Stimulated activated CD8-positive, alpha-beta memory T cell treated with anti-CD3 and anti-CD28 coated beads, Interleukin-4, amount 100 ng/mL, for 48 hours (primary cell): Measurements from ENCODE around the gene POMT1.
A peak's percentile ranks its signal among the peaks of the same experiment; 100 is the strongest.
"Not testable (repeated sequence)": the region's sequence is repeated elsewhere in the genome, so short reads cannot be mapped to it uniquely, and the experiment has no call there.

Experiments
- DNase-seq: peaks from one replicate; pipeline ENCODE4 v3.0.0-alpha.2; 2020

POMT1 gene

GRCh38 chr9:131528886-131529505 lies 26.3 kb downstream of the POMT1 start:
- DNase-seq, result no peak

DNA sequence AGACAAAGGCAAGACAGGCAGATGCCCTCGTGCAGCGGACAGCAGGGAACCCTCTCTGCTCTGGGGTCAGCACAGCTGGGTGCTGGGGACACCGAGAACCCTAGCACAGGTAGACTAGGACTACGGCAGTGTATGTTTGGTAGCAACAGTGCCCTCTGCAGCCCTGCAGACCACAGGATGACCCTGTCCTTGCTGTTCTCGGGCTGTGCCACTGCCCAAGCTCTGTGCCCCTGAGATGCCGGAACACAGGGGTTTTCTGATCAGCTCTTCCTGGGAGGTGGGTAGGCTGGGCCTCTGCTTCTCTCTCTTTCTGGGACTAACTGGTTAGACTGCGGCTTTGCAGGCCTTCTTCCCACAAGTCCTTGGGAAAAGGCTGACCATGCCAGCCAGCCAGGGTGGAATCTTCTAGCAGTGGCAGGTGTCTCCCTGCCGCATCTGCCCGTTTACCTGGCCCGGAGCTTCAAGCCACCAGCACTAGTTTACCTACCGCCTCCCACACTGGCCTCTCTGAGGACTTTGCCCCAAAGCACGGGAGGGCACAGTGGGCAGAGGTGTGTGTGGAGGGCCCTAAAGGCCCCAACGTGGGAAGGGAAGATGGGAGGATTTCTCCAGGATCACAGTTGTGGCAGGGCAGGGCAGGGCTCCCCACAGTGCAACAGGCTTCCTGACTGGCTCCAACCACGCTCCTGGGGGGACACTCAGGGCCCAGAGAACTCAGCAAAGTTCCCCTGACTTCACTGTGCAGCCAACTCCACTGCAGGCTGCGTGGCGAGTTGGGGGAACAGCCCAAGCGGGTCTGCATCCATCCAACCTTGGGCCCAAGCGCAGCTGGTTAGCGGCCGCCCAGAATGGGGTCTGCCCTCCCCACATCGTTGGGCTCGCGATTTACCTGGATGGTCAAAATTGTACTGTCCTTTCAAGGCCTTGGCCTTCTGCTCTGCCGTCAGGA lies 27.2 kb downstream of the POMT1 start:
- DNase-seq, result no peak

GRCh38 chr9:131530546-131530919 lies 27.8 kb downstream of the POMT1 start:
- peak; percentile 48 for DNase-seq

GRCh38 chr9:131530920-131531832 lies 28.5 kb downstream of the POMT1 start, which contains the start of gene UCK1:
UCK1 (minus strand) TSS chr9:131531263; CDS start chr9:131531174, 89 bp downstream.
- peak; percentile 80 for DNase-seq

DNA sequence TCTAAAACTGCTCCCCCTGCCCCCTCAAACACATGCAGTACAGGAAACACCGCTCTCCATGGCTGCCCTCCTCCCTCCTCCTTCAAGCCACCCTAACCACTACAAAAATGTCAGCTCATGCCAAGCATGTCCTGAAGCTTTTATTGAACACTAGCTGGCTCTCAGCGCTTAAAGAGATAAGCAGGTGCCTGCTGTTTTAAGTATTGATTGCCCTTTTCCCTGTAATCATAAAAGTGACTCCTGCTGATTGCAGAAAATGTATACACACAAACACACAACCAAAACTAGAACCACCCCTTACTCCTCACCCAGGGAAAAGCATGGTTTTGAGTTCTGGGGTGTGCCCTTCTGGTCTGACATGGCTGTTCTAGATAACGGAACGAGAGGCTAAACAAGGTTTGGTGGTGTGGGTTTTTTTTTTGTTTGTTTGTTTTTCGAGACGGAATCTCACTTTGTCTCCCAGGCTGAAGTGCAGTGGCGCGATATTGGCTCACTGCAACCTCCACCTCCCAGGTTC lies 32.1 kb downstream of the POMT1 start:
- DNase-seq, result no peak

GRCh38 chr9:131537946-131538345 lies 35.2 kb downstream of the POMT1 start:
- no peak for DNase-seq

GRCh38 chr9:131539223-131539923 lies 36.7 kb downstream of the POMT1 start:
- no peak for DNase-seq

- no peak for DNase-seq
Observed at GRCh38 chr9:131543141-131543540, 40.4 kb downstream of the POMT1 start.

- DNase-seq, result no peak
Observed at GRCh38 chr9:131545003-131545785, 42.5 kb downstream of the POMT1 start, which contains the start of gene PRRT1B. PRRT1B (plus strand) TSS chr9:131545523; CDS start chr9:131545616, 93 bp downstream.

DNA sequence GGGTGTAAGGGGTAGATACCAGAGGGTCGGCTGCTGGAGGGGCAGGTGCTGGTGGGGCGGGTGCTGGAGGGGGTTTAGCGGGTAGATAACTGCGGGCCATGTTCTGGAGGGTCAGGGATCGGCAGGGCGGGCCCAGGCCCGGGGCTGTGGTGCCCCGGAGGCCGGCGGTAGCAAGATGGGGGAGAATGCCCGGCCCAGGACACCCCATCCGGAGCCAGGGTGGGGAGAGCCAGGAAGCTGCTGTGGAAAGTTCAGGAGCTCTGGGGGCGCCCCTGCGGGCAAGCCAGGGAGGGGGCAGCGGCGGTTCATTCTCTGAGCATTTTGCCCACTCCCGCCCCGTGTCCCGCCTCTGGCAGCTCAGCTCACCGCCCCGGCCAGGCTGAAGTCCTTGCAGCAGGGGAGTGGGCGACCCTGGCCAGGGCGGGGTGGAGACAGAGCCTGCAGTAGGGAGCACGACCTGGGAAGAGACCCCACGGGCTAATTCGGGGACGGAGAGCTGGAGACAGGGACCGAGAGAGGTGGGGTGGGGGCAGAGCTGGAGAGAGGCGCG lies 43.1 kb downstream of the POMT1 start:
- DNase-seq, result no peak

DNA sequence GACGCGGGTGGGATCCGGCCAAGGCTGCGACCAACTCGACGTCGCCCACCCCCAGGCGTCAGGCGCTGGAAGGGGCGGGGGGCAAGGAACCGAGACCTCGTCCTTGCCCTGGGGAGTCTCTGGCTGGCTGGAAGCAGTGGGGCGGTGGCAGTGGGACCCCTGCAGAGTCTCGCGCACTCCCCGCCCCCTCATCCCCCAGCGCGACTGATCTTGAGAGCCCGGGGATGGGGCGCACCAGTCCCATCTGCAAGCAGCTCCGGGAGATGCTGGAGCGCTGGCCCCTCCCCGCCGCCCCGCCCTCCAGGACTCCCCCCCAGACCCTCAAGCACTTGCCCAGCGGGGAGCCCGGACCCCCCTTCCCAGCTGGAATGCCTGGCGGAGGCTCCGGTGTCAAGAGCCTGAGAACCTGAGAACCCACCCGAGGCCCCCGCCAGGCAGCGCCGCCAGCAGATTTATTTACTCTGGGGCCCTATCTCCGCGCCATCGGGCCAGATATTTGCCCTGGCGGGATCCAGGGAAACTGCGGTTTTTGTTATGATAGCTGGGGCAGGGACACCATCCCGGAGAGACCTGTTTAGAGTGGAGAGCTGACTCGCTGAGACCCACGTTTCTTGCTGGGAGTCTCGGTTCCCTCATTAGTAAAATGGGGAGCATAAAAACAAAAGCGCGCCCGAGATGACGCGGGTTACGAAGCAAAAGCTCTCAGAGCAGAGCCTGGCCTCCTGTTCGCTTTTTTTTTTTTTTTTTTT lies 43.8 kb downstream of the POMT1 start:
- no peak for DNase-seq

DNA sequence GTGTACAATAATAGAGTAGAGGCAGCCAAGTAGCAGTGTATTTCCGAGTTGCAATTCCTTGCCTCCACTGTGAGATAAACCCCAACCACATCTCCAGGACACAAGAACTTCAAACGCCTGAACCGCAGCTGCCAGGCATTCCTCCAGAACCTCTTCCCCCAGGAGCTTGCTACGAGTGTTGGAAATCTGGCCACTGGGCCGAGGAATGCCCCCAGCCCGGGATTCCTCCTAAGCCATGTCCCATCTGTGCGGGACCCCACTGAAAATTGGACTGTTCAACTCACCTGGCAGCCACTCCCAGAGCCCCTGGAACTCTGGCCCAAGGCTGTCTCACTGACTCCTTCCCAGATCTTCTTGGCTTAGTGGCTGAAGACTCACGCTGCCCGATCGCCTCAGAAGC lies 46.5 kb downstream of the POMT1 start:
- not testable (repeated sequence) for DNase-seq

DNA sequence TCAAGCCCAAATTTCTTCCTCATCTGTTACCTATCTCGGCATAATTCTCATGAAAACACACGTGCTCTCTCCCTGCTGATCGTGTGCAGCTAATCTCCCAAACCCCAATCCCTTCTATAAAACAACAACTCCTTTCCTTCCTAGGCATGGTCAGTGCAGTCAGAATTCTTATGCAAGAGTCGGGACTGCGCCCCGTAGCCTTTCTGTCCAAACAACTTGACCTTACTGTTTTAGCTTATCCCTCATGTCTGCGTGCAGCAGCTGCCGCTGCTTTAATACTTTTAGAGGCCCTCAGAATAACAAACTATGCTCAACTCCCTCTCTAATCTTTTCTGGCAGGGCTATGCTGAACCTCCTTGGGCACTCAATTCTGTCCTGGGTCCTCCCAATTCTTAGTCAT lies 47.7 kb downstream of the POMT1 start:
- DNase-seq, result not testable (repeated sequence)

- no peak for DNase-seq
Observed at GRCh38 chr9:131552030-131552429, 49.3 kb downstream of the POMT1 start.

DNA sequence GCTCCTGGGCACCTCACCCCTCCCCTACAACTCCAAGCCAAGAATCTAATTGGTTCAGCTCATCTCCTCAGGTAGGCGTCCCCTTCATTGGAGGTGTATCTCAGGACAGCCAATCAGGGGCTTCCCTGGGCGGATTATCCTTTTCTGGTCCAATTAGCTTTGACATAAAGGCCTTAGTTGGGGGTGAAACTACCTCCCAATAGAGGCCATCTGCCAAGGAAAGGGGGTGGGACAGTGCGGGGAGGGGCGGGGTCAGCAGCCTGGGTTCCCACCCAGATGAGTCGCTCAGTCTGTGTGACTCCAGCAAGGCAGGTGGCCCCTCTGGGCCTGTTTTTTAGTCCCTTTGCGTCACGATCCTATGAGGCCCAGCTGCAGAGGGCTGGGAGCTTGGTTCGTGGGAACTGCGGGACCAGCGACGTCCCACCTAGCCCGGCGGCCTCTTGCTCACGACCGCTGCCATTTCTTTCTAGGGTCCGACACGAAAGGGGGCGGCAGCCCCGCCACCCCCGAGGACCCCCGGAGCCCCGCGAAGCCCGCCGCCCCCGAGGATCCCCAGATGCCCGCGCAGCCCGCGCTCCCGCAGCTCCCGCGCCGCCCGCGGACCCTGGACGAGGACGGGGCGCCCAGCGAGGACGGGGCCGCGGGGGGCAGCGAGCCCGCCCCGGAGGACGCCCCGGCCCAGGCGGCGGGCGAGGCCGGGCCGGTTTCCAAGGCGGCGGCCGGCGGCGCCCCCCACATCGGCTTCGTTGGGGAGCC lies 51.5 kb downstream of the POMT1 start:
- no peak for DNase-seq

- no peak for DNase-seq
Observed at GRCh38 chr9:131554843-131555351, 52.2 kb downstream of the POMT1 start.

- DNase-seq, result no peak
Observed at GRCh38 chr9:131555841-131556673, 53.3 kb downstream of the POMT1 start.
